Measurements from ENCODE around the gene SDK1.

SDK1 gene

DNA sequence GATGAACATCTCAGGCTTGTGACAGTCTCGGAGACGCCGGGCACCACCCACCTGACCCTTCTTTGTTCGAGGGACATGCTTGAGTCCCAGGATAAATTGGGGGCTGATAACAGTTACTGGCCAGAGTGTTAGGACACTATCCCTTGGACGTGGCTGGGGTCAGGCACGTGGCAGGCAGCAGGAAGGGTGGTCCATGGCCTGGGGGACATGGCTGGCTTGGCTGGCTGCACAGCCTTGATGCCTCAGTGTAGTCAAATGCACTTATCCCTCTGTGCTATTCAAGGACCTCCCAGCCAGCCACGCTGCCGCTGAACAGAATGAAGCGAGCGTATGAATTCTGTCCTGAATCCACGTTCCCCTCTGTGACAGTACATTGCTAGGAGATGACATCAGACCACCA lies 719.0 kb downstream of the SDK1 start:
- DNase-seq (ENCODE audit: low spot score): no peak

DNA sequence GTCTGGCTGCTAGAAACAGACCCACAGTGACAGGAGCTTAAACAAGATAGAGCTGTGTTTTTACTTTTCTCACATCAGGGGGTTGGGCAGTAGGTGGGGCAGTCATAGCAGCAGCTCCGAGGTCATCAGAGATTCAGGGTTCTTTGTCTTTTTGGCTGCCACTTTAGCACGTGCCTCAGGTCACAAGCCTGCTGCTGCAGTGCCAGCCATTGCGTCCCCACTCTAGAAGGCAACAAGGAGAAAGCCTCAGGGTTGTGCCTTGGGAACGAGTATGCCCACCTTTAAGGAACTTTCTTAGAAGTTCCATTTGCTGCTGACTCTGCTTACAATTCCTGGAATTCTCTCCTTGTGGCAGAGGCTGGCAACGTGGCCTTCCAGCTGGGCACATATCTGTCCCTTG lies 720.4 kb downstream of the SDK1 start:
- DNase-seq (ENCODE audit: low spot score): no peak

DNA sequence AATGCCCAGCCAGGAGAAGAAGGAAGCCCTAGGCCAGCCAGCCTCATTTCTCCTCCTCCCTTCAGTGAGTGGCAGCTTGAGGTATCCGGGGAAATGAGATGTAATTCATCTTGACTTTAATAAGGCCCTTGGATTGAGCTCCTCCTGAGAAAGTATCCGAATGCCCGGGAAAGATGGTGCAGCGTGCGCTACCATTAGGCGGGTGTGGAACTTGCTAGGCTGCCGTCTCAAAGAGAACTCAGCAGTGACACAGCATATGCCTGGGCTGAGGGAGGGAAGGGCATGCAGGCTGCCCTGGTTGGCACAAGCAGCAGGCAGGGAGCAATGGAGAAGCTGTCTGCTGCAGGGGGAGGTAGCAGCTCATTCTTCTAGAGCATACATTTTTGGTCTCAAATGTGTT lies 721.2 kb downstream of the SDK1 start:
- no peak for DNase-seq (ENCODE audit: low spot score)

DNA sequence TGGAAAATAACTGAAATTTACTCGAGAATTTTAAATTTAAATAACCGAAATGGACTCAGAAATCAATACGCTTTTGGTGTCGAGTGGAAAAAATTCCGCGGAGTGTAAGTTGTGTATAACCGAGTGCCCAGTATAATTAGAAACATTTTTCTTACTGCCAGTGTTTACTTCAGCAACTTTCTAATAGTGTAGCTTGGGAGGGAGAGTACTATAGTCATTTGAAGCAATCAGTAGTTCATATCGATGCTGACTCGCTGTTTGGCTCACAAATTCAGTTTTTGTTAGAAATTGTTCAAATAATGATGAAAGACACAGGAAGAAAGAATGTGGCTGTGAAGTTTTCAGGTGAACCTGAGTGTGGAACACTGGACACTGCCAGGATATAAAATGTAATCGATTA lies 722.5 kb downstream of the SDK1 start:
- no peak for DNase-seq (ENCODE audit: low spot score)

- no peak for DNase-seq (ENCODE audit: low spot score)
Observed at GRCh38 chr7:4024133-4024532, 723.1 kb downstream of the SDK1 start.

DNA sequence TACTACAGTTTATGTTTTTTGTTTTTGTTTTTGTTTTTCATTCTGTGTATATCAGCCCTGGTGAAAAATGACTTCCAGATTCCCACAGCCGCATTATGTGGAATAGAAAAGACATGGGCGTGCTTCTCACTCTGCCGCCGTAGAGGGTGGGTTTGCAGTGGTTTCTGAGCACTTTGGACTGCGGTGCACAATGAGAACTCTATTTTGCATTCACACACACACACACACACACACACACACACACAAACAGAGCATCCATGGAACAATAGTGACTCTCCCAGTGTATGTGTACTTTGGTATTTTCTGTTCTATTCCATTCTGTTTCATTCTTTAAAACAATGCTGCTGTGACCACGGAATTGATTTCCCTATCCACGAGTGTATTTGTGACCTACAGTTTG lies 723.8 kb downstream of the SDK1 start:
- no peak for DNase-seq (ENCODE audit: low spot score)

DNA sequence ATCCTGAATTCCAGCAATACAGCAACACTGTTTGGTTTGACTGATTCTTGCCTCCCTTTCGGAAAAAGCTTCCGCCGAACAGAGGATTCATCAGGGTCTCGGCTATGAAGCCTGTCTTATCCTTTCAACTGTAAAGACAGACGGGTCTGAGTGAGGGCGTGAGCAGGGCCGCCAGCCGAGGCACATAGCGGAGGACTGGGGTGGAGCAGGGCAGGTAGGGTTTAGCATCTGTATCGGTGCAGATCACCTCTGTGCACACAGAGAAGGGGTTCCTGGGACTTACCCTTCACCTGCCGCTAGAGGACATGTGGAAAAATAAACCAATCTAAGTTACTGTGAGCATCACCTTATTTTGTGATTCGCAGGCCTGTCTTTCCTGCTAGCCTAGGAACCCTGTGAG lies 724.2 kb downstream of the SDK1 start:
- DNase-seq (ENCODE audit: low spot score): no peak

DNA sequence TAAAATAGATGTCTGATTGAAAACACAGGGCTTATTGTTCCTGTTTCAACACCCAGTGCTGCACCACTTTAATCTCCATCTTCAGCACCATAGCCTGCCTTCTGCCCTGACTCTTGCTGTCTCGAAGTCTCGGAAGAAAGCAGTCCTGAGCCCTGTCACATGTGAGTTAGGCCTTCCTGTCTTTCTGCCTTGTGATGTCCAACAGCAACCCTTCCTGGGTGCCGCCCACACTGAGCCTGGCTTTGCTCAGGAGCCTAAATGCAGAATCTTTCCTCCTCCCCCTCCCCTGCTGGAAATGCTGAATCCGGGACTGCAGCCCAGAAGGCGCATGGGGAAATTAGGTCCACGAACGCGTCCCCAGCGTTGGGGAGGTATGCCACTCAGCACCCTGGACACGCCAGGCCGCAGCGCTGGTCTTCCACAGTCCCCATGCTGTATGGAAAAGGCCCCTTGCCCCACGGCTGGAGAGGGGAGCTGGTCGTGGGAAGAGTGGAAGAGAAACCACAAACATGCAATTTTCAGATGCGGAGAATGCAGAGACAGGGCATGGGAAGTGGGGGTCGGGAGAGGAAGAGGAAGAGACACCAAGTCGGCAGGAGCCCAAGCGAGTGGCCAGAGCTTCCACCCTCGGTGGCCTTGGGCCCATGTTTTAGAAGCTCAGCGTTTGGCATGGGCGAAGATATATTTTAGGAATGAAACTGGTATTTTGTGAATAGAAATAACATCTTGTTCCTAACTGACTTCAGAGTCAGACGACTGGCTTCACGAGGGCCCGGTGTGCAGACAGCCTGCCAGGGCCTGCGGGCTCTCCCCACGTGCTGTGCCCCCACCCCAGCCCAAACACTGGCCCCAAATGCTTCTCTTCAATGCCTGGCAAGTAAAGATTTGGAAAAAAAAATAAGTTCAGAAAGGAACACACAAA lies 724.9 kb downstream of the SDK1 start:
- DNase-seq (ENCODE audit: low spot score): no peak

DNA sequence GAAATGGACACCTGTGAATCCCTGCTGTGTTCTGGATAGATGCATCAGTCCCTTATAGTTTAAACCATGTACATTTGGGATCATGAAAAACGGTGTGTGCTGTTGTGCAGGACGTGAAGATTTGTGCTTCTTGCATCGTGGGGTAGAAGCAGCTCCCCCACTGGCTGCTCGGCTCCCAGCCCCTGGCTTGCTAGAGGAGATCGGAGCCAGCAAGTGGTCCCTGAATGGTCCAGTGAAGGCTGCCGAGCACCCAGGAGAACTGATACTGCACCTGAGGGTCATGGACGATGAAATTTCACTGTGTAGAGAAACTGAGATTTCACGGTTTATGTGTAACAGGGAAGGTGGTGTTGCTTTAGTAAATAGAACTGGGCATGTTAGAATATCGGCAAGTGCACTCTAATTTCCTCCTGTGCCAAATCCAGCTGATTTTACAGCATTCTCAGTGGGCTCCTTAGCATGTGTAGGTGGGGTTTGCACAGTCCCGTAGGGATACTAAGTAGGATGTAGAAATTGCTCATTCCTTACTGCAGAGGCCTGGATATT lies 726.0 kb downstream of the SDK1 start:
- DNase-seq (ENCODE audit: low spot score): no peak

GRCh38 chr7:4028221-4028620 lies 727.2 kb downstream of the SDK1 start:
- no peak for DNase-seq (ENCODE audit: low spot score)

GRCh38 chr7:4029941-4030340 lies 728.9 kb downstream of the SDK1 start:
- no peak for DNase-seq (ENCODE audit: low spot score)

DNA sequence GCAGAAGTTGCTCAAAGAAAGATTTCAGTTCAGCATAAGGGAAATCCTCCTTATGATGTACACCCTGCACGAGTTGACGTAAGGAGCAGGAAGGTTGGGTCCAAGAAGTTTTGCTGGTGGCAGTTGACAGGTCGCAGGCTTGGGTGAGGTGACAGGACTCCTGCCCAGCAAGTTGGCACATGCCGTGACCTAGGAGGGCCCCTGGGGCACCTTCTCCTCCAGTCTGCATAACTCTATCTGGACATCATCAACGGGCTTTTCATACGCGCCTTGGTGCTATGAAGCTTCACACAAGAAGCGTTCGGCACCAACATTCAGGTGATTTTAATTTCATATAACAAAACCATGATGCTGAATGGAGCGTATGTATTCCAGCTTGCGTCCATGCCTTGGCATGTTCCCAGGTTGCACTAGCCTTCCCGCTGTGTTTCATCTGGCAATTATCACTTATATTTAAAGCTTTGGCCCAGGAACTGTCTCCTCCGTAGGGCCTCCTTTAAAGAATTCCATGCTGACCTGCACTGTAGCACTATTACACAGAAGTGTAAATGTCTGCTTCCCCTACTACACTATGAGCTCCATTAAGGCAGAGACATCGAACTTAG lies 729.4 kb downstream of the SDK1 start:
- DNase-seq (ENCODE audit: low spot score): no peak

DNA sequence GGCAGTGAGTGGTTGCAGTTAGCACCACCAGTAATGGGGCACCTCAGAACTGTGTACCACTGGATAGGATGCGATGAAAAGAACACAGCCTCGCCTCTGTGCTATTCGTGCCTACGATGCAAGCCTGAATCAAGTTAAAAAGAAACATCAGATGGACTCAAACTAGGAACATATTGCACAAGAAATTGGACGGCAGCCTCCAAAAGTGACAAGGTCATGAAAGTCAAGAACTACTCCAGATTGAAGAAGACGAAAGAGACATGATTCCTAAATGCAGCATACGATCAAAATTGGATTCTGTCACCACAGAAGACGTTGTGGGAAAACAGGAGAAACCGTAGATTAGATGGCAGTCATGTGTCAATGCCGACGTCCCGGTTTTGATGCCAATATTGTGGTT lies 732.9 kb downstream of the SDK1 start:
- DNase-seq (ENCODE audit: low spot score): no peak

GRCh38 chr7:4037308-4037707 lies 736.3 kb downstream of the SDK1 start:
- no peak for DNase-seq (ENCODE audit: low spot score)

DNA sequence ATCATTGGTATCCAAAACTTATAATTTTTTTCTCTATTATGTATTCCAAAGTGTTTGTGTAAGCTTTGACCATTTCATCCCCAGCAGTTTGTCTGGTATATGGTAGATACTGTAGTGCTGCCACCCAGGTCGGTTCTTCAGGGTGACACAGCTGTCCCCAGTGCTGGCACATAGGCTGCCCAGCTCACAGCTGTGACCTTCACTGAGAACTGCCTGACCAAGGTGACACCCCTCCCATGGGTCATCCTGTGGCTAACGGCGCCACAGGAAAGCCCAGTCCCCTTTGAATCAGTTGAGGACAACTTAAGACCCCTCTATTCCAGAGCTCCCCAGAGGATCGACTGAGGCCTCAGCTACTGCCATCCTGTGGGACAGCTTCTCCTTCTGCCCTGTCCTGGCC lies 736.8 kb downstream of the SDK1 start:
- no peak for DNase-seq (ENCODE audit: low spot score)

GRCh38 chr7:4040109-4040928 lies 739.3 kb downstream of the SDK1 start:
- DNase-seq (ENCODE audit: low spot score): no peak

GRCh38 chr7:4042402-4043045 lies 741.5 kb downstream of the SDK1 start:
- DNase-seq (ENCODE audit: low spot score): no peak

DNA sequence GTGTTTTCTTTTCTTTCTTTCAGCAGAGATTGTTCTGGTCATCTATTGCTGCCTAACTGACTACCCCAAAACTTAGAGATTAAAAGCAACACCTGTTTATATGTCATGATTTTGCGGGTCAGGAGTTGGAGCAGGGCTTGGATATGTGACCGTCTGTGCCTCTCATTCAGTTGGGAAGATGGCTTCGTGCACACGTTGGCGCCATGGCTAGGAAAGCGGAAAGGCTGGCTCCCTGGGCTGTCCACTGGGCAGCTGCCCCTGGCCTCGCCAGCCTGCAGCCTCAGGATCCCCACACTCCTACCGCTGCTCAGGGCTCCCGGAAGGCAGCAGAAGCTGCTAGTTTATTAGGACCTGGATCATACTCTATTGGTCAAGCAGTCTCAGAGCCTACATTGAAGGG lies 742.9 kb downstream of the SDK1 start:
- no peak for DNase-seq (ENCODE audit: low spot score)

- no peak for DNase-seq (ENCODE audit: low spot score)
Observed at GRCh38 chr7:4045450-4045849, 744.4 kb downstream of the SDK1 start.

GRCh38 chr7:4045975-4046374 lies 744.9 kb downstream of the SDK1 start:
- no peak for DNase-seq (ENCODE audit: low spot score)

GRCh38 chr7:4048336-4048735 lies 747.3 kb downstream of the SDK1 start:
- no peak for DNase-seq (ENCODE audit: low spot score)

- no peak for DNase-seq (ENCODE audit: low spot score)
Observed at GRCh38 chr7:4049202-4049601, 748.1 kb downstream of the SDK1 start.

Data from germinal center (tissue), 1 donor.